ENCODE data around the gene ORC2.

DNA sequence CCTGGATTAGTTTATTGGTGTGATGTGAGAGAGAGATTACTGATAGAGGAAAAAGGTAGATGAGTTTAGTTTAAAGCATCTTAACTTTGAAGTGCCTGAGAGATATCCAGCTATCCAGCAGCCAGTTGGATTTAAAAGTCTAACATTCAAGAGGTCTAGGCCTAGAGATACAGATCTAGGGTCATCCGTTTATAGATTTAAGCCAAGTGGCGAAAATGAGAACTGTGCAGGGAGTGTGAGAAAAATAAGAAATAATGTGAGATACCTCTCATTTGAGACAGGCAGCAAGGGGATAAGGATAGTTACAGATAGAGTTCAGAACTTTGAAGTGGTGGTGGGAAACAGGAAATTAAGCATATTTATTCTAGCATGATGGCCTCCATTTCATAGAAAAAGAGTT lies 5.3 kb upstream of the ORC2 start:
- no peak for TF ChIP-seq RAD21 (conservative IDR thresholded peaks at IDR 0.05 in 1 of 2, IDR thresholded peaks at IDR 0.05 in 1 of 2)
- TF ChIP-seq JUNB (IDR thresholded peaks at IDR 0.05), result no peak
- no peak for TF ChIP-seq RCOR1 (IDR thresholded peaks at IDR 0.05; ENCODE audit: low read depth, low read length)
- no peak for TF ChIP-seq CTCF (IDR thresholded peaks at IDR 0.05)
- TF ChIP-seq CEBPB (IDR thresholded peaks at IDR 0.05), result no peak
